ENCODE measurements around the gene AFDN.
A peak's percentile ranks its signal among the peaks of the same experiment; 100 is the strongest.

Gene AFDN

DNA sequence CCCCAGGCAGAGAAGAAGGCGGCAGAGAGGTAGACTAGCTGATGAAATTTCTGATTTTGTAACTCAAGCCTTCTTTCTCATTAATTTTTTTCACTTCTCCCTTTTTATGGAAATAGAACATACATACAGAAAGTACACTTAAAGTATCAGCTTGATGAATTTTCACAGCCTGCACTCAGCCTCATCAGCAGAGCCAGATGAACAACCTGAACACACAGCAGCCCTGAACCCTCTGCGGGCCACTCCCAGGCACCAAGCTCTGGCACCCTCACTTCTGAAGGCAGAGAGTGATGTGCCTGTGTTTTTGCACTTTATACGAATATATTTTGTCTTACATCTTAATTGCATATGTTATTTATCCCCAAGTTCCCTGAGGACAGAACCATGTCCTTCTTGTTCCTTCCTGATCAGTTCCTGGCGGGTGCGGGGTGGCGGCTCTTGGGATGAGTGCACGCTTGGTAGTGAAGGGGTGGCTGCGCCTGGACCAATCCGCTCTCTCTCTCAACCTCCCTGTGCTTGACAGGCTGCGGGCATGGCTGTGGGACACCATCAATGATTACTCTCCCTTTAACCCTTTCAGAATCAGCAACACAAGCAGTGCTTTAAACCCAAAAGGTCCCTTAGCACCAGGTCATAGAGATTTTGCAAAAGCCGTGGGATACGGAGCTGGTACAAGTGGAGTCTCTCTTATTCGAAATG lies 34.8 kb upstream of the AFDN start:
- no peak for DNase-seq (ENCODE audit: low spot score)
- TF ChIP-seq, protein P1, sequence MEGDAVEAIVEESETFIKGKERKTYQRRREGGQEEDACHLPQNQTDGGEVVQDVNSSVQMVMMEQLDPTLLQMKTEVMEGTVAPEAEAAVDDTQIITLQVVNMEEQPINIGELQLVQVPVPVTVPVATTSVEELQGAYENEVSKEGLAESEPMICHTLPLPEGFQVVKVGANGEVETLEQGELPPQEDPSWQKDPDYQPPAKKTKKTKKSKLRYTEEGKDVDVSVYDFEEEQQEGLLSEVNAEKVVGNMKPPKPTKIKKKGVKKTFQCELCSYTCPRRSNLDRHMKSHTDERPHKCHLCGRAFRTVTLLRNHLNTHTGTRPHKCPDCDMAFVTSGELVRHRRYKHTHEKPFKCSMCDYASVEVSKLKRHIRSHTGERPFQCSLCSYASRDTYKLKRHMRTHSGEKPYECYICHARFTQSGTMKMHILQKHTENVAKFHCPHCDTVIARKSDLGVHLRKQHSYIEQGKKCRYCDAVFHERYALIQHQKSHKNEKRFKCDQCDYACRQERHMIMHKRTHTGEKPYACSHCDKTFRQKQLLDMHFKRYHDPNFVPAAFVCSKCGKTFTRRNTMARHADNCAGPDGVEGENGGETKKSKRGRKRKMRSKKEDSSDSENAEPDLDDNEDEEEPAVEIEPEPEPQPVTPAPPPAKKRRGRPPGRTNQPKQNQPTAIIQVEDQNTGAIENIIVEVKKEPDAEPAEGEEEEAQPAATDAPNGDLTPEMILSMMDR (IDR thresholded peaks at IDR 0.05): no peak
- H3K4me3 ChIP-seq: no peak overlapping the region
- H3K27ac ChIP-seq: no peak overlapping the region

DNA sequence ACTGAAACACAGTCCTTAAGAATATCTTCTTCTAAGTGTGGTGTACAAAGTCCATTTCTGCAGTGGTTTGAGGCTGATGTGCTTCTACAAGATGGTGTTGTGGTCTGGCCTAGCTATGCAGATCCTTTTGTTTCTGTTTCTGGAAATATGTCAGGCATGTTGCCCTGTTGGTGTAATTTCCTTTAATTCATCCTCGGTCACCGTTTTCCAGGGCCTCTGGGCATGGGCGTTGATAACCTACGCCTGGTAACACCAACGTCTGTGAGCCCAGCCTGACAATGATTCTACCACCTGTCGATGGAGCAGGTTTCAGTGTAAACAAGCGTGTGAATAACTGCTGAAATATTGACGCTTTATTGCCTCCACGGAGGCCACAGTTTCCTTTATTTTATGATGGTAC lies 33.3 kb upstream of the AFDN start:
- no peak overlapping the region for H3K4me3 ChIP-seq
- no peak for DNase-seq (ENCODE audit: low spot score)
- no peak overlapping the region for H3K27ac ChIP-seq
- TF ChIP-seq, protein P1 (IDR thresholded peaks at IDR 0.05): no peak

- H3K27ac ChIP-seq: no peak overlapping the region
- no peak overlapping the region for H3K4me3 ChIP-seq
- TF ChIP-seq, protein P1 (IDR thresholded peaks at IDR 0.05): no peak
- DNase-seq (ENCODE audit: low spot score): no peak
Measured at GRCh38 chr6:167794161-167795157, 32.3 kb upstream of the AFDN start.

GRCh38 chr6:167795321-167795811 lies 31.3 kb upstream of the AFDN start:
- TF ChIP-seq, protein P1 (IDR thresholded peaks at IDR 0.05): no peak
- DNase-seq (ENCODE audit: low spot score): no peak
- Histone ChIP-seq H3K4me3 (no peak overlapping the region), H3K27ac (no peak overlapping the region)

- Histone ChIP-seq H3K4me3 (peak overlapping the region; percentile 68), H3K27ac (no peak overlapping the region)
- no peak for DNase-seq (ENCODE audit: low spot score)
- TF ChIP-seq, protein P1 (IDR thresholded peaks at IDR 0.05): no peak
Measured at GRCh38 chr6:167795874-167796191, 30.9 kb upstream of the AFDN start.

- H3K27ac ChIP-seq: no peak overlapping the region
- TF ChIP-seq, protein P1 (IDR thresholded peaks at IDR 0.05): no peak
- DNase-seq (ENCODE audit: low spot score): no peak
- peak overlapping the region; percentile 68 for H3K4me3 ChIP-seq
Measured at GRCh38 chr6:167796192-167796981, 30.3 kb upstream of the AFDN start.

Data from coronary artery (tissue), 2 donors.